Measurements from ENCODE around the gene CISTR. TPM values are rescaled to one million over a fixed set of nuclear protein-coding genes. Genes with fewer than 3 reads are reported as not detected.

Gene CISTR
- total RNA-seq (not detected), polyA plus RNA-seq (not detected), total RNA-seq (0 reads per million in 6 experiments)

DNA sequence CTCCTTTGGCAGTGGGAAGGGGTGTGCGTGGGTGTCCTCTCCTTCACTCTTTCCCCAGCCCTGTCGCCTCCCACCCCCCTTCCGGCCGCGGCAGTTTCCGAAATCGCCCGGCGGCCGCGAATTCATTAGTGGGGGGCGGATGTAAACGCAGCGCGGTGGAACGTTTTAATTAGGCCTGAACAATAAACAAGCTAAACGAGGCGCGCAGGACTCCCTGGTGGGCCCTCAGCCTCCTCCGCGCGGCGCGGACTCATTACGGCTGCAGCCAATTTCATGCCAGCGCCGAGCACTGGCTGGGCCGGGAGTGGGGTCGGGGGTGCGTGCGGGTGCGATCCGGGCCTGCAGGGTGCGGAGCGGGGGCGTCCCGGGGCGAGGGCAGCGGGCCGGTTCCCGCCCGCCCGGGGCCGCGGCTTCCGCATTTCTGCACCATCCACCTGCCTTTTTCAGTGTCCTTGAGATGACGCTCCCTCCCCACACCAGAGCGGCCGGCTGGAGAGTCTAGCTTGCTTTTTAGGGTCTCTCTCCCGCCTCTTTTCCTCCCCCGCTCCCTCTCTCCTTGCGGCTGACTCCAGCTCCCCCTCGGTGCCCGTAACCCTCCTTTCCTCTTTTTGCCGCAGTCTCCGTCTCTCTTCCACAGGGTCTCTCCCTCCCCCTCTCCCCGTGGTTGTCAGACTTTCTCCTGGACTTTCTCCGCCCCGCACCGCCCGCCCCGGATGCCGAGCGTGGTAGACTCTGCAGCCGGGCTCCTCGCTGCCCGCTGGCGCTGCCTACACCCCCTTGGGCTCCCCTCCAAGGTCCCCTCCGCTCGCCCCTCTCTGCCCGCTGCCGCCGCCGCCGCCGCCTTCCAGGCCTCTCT is at the start of gene CISTR:
Gene CISTR (minus strand): TSS at position 644 of the 856 bp plus-strand sequence.
- H3K9me3 Mint-ChIP-seq, result no peaks in the 10 kb centered on the region
- DNase-seq (peak in 5 of 10 donors; percentile 21 to 40 (median 23)), ATAC-seq (peak; percentile 42 to 57)
- H3K4me3 Mint-ChIP-seq, result peak within 1 kb of the TSS in 1 of 10 donors; percentile 68
- peaks cover 0 to 14% (median 9%) of the 10 kb centered on the region in 5 donors for H3K27me3 Mint-ChIP-seq
- H3K27ac Mint-ChIP-seq, result peak within 1 kb of the TSS in 3 of 10 donors; percentile 29 to 82 (median 60)
- peaks cover 9 to 20% (median 13%) of the 10 kb centered on the region in 4 donors for H3K4me1 Mint-ChIP-seq
- no peaks in the 10 kb centered on the region for H3K36me3 Mint-ChIP-seq
- POLR2A ChIA-PET, result interaction anchor here (1.0 to 2.3 kb wide), 3 partner anchors 24 to 76 kb away, joined by 3 to 9 read pairs (median 4); partner anchors contain the start of genes ATP5MC2 and CALCOCO1

DNA sequence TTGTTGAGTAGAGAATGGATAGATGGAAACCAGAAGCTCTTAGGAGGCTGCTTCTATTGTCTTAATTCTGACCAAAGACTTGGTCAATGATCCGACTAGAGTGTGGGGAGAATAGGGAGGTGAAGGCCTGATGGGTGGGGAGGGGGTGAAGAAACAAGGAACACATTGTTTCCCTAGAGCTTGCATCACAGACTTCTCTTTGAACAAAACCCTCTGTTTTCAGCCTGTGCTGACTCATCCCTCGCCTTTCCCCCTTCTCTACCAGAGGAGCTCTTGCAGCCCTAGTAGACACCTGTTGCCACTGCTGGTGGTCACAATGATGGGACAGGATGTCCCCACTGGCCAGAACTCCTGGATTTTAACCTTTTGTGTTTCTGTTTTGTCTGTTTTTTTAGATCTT is 46.8 kb upstream of the CISTR start:
- no peaks in the 10 kb centered on the region for H3K4me1 Mint-ChIP-seq
- H3K9me3 Mint-ChIP-seq, result no peaks in the 10 kb centered on the region
- H3K27ac Mint-ChIP-seq, result no peak overlapping the region
- DNase-seq (no peak), ATAC-seq (no peak)
- no peak overlapping the region for H3K4me3 Mint-ChIP-seq
- no peaks in the 10 kb centered on the region for H3K36me3 Mint-ChIP-seq
- POLR2A ChIA-PET, result no interaction called here
- H3K27me3 Mint-ChIP-seq, result peaks cover 29 to 68% (median 39%) of the 10 kb centered on the region in 5 donors

DNA sequence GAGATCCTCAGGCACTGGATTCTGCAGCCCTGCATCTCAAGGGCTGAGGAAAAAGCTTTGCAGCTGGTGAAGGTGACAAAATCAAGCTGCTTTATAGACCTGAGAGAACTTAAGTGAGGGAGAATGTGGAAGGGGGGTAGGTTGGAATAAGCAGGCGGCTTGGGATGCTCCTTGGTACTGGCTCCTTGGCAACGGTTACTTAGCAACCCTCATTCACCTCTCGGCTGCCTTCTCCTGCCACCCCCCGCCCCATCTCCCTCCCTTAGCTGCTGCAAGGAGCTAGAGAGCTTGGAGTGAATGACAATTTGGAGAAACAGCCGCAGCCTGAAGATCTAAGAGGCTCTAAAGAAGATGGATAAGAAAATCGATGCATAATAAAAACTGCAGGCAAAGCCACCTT is 44.1 kb upstream of the CISTR start:
- DNase-seq, result no peak
- Mint-ChIP-seq H3K36me3 (no peaks in the 10 kb centered on the region), H3K27ac (no peak overlapping the region), H3K27me3 (peaks cover 16 to 47% (median 24%) of the 10 kb centered on the region in 5 donors), H3K4me3 (no peak overlapping the region), H3K9me3 (no peaks in the 10 kb centered on the region), H3K4me1 (no peaks in the 10 kb centered on the region)
- ATAC-seq, result no peak
- POLR2A ChIA-PET, result interaction anchor here (0.6 kb wide), 1 partner anchor 376 kb away, joined by 3 read pairs; no protein-coding TSS in a partner anchor

- no peak overlapping the region for H3K4me3 Mint-ChIP-seq
- DNase-seq (no peak), ATAC-seq (no peak)
- POLR2A ChIA-PET, result no interaction called here
- peaks cover 10 to 40% (median 27%) of the 10 kb centered on the region in 5 donors for H3K27me3 Mint-ChIP-seq
- H3K36me3 Mint-ChIP-seq, result no peaks in the 10 kb centered on the region
- H3K27ac Mint-ChIP-seq, result no peak overlapping the region
- no peaks in the 10 kb centered on the region for H3K9me3 Mint-ChIP-seq
- H3K4me1 Mint-ChIP-seq, result no peaks in the 10 kb centered on the region
Observed at GRCh38 chr12:53793221-53793620, 41.4 kb upstream of the CISTR start.

DNA sequence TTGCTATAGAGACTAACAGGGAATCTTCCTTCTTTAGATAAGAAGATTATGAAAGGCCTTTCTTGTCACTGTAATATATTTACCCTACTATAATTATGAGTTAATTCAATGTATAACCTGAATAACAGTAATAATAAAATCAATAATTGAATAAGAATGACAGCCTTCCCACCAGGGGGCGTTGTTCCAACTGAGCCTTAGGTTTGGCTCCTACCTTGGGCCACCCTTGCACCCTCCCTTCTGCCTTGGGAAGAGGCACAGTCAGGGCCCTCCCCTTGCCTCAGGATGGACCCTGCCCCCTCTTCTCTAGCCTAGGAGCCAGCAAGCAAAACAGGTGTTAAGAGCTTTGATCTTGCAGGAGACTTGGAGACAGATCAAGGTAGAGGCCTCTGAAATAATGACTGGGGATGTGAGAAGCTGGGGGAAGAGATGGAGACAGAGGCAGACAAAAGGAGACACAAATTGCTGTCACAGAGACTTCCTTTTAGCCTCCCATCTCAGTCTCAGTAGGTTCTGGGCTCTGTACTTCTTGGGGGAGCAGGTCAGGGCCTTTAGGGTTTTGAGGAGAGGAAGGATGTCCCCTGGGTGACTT is 40.1 kb upstream of the CISTR start:
- H3K27me3 Mint-ChIP-seq, result peaks cover 7 to 32% (median 23%) of the 10 kb centered on the region in 5 donors
- H3K4me3 Mint-ChIP-seq, result no peak overlapping the region

GRCh38 chr12:53789570-53789969 is 37.8 kb upstream of the CISTR start:
- Mint-ChIP-seq H3K4me3 (no peak overlapping the region), H3K27ac (no peak overlapping the region), H3K9me3 (no peaks in the 10 kb centered on the region), H3K36me3 (no peaks in the 10 kb centered on the region), H3K4me1 (no peaks in the 10 kb centered on the region), H3K27me3 (peaks cover 10 to 43% (median 30%) of the 10 kb centered on the region in 5 donors)
- POLR2A ChIA-PET, result no interaction called here
- no peak for DNase-seq
- no peak for ATAC-seq

More for the DNA sequence above, 40.1 kb upstream of the CISTR start:
- Mint-ChIP-seq H3K9me3 (no peaks in the 10 kb centered on the region), H3K4me1 (no peaks in the 10 kb centered on the region), H3K27ac (no peak overlapping the region), H3K36me3 (no peaks in the 10 kb centered on the region)
- DNase-seq (peak in 6 of 10 donors; percentile 3 to 65 (median 12)), ATAC-seq (no peak)
- POLR2A ChIA-PET, result no interaction called here

DNA sequence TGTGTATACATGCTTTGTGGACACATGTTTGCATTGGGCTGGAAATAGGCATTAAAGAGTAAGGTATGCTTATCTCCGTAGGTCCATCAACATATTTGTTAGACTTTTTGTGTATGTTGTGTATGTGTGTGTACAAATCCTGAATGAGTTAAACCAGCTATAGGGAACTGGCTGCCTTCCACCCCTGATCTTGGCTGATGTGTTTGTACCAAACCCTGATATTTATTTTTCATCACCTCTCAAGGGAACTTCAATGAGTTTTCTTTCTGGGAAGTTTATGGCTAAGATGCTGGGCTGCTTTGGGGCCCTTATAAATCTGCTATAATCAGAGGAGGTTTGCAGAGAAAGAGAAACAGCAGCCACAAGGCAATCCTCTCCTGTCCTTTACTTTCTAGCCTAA is 37.1 kb upstream of the CISTR start:
- ATAC-seq, result no peak
- Mint-ChIP-seq H3K36me3 (no peaks in the 10 kb centered on the region), H3K9me3 (no peaks in the 10 kb centered on the region), H3K4me1 (no peaks in the 10 kb centered on the region), H3K27me3 (peaks cover 10 to 46% (median 33%) of the 10 kb centered on the region in 5 donors), H3K27ac (peak overlapping the region in 1 of 10 donors; percentile 10), H3K4me3 (no peak overlapping the region)
- no peak for DNase-seq
- POLR2A ChIA-PET, result no interaction called here

- Mint-ChIP-seq H3K9me3 (no peaks in the 10 kb centered on the region), H3K4me3 (no peak overlapping the region), H3K4me1 (no peaks in the 10 kb centered on the region), H3K27ac (no peak overlapping the region), H3K27me3 (peaks cover 25 to 69% (median 55%) of the 10 kb centered on the region in 5 donors), H3K36me3 (no peaks in the 10 kb centered on the region)
- POLR2A ChIA-PET, result no interaction called here
- ATAC-seq, result no peak
- no peak for DNase-seq
Observed at GRCh38 chr12:53786411-53786810, 34.6 kb upstream of the CISTR start.

- no peak for ATAC-seq
- DNase-seq, result no peak
- peak overlapping the region in 1 of 10 donors; percentile 23 for H3K27ac Mint-ChIP-seq
- no peaks in the 10 kb centered on the region for H3K9me3 Mint-ChIP-seq
- no peaks in the 10 kb centered on the region for H3K36me3 Mint-ChIP-seq
- H3K27me3 Mint-ChIP-seq, result peaks cover 28 to 75% (median 63%) of the 10 kb centered on the region in 5 donors
- no peak overlapping the region for H3K4me3 Mint-ChIP-seq
- POLR2A ChIA-PET, result no interaction called here
- H3K4me1 Mint-ChIP-seq, result no peaks in the 10 kb centered on the region
Observed at GRCh38 chr12:53785161-53785560, 33.4 kb upstream of the CISTR start.

- DNase-seq (no peak), ATAC-seq (no peak)
- H3K4me3 Mint-ChIP-seq, result no peak overlapping the region
- no peak overlapping the region for H3K27ac Mint-ChIP-seq
- POLR2A ChIA-PET, result no interaction called here
- peaks cover 28 to 73% (median 55%) of the 10 kb centered on the region in 5 donors for H3K27me3 Mint-ChIP-seq
- no peaks in the 10 kb centered on the region for H3K4me1 Mint-ChIP-seq
- H3K9me3 Mint-ChIP-seq, result no peaks in the 10 kb centered on the region
- H3K36me3 Mint-ChIP-seq, result no peaks in the 10 kb centered on the region
Observed at GRCh38 chr12:53782093-53782703, 30.4 kb upstream of the CISTR start.

DNA sequence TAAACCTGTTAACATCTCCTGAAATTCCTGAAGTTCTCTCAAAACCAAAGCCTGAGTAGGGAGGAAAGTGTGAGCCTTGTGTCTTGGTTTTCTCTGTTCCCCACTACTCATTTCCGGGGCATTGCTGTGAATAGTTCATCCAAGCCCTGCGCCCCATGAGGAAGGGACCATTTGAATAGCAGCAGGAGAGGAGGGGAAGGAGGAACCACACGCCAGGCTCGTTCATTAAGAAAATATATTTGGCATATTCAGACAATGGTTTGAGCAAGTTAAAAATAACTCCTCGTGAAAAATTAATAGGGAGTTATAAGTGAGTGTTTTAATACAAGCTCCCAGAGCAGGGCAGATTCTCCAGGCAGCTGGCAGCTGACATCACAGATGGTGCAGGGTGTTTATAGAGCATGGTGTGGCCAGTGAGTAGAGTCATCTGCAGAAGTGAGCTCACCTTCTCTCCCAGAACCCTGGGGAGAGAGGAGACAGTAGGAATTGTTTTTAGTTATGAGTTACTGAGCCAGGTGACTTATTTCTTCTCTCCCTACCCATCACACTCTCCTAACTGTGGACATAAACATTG is 29.5 kb upstream of the CISTR start:
- no peak for ATAC-seq
- POLR2A ChIA-PET, result no interaction called here
- H3K27ac Mint-ChIP-seq, result no peak overlapping the region
- H3K4me3 Mint-ChIP-seq, result no peak overlapping the region
- H3K4me1 Mint-ChIP-seq, result no peaks in the 10 kb centered on the region
- no peak for DNase-seq
- H3K27me3 Mint-ChIP-seq, result peaks cover 29 to 73% (median 55%) of the 10 kb centered on the region in 5 donors
- H3K9me3 Mint-ChIP-seq, result no peaks in the 10 kb centered on the region
- no peaks in the 10 kb centered on the region for H3K36me3 Mint-ChIP-seq

DNA sequence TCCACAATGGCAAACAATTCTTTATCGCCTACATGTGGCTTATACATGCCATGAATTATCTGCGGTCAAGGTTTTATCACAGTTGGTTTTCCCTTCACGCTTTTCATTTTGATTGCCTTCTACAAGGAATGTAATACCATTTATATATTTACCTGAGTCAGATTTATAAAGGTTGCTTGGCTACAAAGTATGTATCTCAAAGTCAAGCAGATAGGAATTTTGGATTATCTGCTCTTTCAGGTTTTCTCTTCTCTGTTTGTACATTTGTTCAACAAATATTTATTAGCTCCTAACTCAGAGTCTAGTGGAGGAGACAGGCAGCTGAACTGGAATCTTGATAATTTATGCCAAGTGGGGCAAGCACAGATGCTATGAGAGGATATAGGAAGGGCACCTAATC is 28.5 kb upstream of the CISTR start:
- H3K4me3 Mint-ChIP-seq, result no peak overlapping the region

More for the DNA sequence above, 28.5 kb upstream of the CISTR start:
- POLR2A ChIA-PET, result no interaction called here
- peaks cover 36 to 73% (median 54%) of the 10 kb centered on the region in 5 donors for H3K27me3 Mint-ChIP-seq
- no peak overlapping the region for H3K27ac Mint-ChIP-seq
- no peaks in the 10 kb centered on the region for H3K36me3 Mint-ChIP-seq
- H3K4me1 Mint-ChIP-seq, result no peaks in the 10 kb centered on the region
- H3K9me3 Mint-ChIP-seq, result no peaks in the 10 kb centered on the region
- ATAC-seq, result no peak
- DNase-seq, result no peak

All from naive thymus-derived CD8-positive, alpha-beta T cell (primary cell).